ENCODE data around the gene FAM151A.

DNA sequence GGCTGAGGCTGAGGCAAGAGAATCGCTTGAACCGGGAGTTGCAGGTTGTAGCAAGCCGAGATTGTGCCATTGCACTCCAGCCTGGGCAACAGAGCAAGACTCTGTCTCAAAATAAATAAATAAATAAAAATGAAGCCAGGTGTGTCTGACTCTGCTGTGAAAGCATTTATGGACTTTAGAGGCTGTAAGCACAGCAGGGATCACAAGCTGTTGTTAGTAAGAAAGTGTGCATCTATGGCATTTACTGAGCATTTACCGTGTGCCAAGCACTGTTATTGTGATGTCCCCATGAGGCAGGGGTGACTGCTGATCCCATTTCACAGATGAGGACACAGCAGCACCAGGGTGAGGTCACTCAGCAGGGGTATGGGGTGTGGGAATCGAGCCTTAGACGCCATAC lies 20.1 kb downstream of the FAM151A start:
- TF ChIP-seq, protein P1, sequence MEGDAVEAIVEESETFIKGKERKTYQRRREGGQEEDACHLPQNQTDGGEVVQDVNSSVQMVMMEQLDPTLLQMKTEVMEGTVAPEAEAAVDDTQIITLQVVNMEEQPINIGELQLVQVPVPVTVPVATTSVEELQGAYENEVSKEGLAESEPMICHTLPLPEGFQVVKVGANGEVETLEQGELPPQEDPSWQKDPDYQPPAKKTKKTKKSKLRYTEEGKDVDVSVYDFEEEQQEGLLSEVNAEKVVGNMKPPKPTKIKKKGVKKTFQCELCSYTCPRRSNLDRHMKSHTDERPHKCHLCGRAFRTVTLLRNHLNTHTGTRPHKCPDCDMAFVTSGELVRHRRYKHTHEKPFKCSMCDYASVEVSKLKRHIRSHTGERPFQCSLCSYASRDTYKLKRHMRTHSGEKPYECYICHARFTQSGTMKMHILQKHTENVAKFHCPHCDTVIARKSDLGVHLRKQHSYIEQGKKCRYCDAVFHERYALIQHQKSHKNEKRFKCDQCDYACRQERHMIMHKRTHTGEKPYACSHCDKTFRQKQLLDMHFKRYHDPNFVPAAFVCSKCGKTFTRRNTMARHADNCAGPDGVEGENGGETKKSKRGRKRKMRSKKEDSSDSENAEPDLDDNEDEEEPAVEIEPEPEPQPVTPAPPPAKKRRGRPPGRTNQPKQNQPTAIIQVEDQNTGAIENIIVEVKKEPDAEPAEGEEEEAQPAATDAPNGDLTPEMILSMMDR (IDR thresholded peaks at IDR 0.05; ENCODE audit: poor library complexity) = no peak
- no peak for TF ChIP-seq EZH2 (IDR thresholded peaks at IDR 0.05; ENCODE audit: borderline replicate concordance)
